GM18867 (cell line): ENCODE measurements around the gene LRRC8D.

ENCODE experiments used
- ATAC-seq: cut with Tn5 transposase; IDR thresholded peaks from one replicate; pipeline ENCODE4 v1.9.1; 2021; ENCODE audit warnings: mild to moderate bottlenecking, moderate library complexity; ENCODE audit not compliant: unreplicated experiment

LRRC8D gene

DNA sequence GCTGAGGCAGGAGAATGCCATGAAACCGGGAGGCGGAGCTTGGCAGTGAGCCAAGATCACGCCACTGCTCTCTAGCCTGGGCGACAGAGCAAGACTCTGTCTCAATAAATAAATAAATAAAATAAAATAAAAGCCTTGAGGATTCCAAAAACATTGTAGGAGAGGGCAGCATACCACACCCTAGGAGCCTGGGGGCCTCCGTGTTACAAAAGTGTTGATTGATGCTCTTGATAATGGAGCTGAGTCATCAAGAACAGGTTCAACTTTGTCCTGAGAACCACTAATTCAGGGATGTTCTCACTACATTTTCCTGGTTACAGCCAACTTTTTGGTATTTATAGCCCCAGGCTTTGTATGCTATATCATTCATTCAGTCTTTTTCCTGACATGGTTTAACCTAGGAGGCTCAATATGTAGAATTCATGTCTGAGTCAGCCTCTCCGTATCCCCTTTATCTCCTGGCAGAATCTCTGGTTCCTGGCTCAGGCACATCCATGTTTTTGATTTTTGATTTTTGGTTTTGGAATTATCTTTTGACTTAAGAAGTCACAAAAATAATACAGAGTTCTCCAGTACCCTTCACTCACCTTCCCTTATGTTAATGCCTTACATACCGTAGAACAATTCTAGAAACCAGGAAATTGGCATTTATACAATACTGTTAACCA is 69.4 kb downstream of the LRRC8D start:
- no peak for ATAC-seq

DNA sequence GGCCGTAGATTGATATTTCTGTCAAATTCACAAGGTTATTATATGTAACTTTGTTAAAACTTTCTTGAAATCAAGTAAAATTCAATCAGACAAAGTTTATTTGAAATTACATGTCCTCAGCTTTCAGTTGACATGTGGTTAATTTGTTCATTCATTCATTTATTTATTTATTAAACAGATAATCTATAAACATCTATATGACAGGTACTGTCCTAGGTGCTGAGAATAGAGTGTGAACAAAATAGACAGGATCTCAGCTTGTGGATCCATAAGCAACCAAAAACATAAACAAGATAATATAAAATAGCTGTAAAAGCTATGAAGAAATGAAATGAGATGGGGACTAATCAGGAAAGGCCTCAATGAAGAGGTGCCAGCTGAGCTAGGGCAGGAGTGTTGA is 72.0 kb downstream of the LRRC8D start:
- no peak for ATAC-seq

DNA sequence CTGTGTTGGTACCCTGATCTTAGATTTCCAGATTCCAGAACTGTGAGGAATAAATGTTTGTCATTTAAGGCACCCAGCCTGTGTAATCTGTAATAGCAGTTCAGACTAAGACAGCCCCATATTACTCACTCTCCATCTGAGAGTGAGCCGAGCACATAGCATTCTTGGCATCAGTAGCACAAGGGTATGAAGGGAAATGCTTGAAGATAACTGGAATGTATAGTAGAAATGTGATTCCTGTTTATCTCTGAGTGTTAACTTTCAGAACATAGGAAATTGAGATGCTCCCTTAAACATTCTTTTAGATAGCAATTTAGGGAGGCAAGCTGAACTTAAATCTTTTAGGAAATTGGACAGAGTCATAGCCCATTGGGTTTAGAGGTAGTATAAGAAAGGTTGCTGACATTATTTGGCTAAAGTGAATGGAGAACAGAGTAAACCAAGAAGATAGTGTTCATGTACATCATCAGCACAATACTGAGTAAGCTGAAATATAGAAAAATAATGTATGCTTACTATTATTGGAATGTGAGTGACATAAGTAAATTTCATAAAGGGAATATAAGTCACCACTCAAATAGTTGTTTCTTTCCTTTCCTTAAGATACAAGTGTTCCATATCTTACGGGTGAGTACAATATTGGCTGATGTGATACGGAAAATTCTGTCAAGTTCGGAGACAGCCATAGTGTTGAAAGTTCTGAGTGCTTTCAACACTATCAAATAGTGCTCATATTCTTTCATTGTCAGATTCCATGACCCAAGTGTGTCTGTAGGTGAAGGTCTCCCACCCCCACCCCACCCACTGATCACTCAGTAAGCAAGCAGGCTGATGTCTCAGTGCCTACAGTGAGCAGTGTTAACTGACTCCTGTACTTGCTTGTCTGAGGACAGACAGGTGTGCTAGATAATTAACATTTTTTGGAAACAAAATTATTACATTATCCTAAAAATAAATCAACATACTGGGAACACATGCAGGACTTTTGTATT is 73.7 kb downstream of the LRRC8D start:
- no peak for ATAC-seq

DNA sequence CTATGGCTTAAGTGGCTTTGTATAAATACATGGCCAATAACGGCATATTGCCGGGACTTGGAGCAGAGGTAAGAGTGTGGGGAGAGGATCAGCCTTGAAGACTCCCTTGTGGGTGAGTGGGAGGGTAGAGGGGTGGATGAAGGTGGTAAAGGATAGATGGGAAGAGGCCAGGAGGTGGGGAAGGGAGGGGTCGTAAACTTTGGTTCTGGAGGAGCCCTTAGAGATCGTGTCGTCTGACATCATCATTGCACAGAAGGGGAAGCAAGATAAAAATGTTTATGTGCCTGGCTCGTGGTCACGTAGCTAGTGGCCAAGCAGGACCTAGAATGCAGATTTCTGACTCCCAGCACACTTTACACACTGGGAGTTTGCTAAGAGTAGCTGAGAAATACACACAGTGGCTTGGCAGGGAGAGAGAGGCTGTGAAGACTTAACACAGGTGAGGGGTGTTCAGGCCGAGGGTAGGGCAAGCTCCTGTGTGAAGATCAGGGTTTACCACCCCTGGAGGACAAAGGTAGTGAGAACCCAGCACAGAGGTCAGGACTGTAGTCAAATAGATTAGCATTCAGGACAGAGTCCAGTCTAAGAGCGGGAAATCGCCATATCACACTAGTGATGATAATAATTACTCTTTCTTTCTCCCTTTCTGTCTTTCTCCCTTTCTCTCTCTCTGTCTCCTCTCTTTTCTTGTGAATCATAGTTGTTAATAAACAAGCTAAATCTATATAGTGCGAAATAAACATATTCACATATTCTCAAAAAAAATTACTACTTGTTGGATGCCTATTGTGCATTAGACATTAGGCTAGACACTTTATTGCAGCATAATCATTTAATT is 75.5 kb downstream of the LRRC8D start:
- ATAC-seq: no peak

DNA sequence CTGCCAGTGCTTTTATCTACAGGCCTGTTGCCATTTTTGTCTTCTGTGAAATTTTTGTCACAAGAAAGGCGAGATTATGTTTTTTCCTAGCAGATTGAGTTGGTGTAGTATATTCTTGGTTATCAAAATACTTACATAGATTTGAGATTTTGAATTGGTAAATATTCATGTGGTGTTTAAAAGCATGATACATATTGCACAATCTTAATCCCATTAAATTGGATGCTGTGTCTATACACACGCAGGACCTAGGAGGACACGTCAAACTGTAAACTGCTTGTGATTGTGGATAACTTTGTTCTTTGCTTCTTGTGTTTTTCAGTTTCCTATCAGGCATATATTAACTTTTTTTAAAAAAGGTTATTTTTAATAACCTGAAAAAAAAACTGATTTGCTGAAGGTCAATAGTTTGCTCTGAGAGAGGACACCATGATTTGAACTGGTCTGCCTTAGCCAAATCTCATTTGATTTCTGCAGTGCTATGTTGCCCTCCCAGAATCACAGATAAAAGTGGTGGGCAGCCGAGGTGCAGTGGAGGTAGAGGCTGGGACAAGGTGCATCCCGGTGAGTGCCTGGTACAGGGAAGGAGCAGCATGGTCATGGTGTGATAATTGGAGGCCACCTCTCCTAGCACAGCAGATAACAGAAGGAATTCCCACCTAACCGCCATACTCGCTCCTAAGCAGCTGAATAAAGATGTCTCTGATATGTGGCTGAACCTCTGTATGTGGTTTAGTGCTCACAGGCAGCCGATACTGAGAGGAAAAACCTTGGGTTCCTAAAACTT is 76.7 kb downstream of the LRRC8D start:
- ATAC-seq: no peak

DNA sequence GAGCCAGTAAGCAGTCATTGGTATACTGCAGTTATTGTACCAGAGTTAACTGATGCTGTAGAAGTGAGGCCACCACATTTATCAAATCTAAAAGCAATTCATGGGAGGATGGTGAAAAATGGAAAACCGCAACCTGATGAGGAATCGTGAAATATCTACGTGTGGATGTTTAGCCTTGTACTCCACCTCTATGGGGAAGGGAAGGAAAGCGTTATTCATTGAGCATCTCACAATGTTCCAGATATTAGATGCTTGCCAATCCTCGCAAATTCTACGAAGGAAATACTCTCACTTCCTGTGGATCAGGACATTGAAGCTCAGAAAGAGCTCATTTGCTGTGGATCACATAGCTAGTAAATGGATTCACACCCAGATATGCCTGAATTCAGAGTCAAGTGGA is 77.3 kb downstream of the LRRC8D start:
- no peak for ATAC-seq

DNA sequence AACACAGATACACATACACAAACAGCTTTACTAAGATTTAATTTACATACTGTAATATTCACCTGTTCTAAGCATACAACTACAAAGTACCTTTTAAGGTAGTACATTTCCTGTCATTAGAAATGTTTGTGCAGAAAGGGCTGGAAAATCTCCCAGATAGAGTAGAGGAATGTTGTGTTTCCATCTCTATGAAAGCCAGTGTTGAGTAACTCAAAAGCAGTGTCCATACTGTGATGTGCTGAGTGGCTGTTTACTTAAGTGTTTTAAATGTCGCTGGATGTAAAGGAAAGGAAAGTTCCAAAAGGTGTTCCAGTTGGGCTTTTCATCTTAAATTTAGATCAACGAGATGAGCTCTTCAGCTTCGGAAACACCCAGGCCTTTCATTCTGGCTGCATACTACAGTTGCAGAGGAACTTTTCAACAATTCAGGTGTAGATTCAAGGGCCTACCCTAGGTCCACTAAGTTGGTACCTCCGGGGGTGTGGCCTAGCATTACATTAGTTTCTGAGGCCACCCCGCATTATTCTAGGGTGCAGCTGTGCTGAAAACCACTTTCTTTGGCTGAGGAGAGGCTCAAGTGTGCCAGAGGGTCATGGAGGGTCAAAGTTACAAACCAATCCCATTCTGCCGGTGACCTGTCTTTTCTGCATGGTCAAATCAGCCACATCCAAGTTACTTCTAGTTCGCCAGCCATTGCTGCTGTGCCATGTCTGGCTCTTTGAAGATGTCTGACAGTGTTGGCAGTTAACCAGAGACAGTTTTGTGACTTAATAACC is 78.1 kb downstream of the LRRC8D start:
- ATAC-seq: no peak

DNA sequence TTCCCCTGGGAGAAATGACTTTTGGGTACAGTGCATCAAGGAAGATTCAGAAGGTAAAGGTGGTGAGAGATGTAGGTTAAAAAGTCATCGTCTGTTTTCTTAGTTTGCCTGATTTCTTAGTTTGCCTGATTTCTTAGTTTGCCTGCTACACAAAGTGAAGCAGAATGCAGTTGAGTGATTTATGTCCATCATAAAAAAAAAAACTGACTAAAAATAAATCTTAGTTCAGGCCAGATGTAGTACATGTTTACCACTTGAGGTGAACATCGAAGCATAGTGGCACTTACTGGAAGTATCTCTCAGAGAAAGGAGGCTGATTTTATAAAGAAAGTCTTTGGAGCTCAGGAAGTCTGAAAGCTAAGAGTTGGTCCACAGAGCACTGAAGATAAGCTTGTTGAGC is 79.5 kb downstream of the LRRC8D start:
- no peak for ATAC-seq

DNA sequence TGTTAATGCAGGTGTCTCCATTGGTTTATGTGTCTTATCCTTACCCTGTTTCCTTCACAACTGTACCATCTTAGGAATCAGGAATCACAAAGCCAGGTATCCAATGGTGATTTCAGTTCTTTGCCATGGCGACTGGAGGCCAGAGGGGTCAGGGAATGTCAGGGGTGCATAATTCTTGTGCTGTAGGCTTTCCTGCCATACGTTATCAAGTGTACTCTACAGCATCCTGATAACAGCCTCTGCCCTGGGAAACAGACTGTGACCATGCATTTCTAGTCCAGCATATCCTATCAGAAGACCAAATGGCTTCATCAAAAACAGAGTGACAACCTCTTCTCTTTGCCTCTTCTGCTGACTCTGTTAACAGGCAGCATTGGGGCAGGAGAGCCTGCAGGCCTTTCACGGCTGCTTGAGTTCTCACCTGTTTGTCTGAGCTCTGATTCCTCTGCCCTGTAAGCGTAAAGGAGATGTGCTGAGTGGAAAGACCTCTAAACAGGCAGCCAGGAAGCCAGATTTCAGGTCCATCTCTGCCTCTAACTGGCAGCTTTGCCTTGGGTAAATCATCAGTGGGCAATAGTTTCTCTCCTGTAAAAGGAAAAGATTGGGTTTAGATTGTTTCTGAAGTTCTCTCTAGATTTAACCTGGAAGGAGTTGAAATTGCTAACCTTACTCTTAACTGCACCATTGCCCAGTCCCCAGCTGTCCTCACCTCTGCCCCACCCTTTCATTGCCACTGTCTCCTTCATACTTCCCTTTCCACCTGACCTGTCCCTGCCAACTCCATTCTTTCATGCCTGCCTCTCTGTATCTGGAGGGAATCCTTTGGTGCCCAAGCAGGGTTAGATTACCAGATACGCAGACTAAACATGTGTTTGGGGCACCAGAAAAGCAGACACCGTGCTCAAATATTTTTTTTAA is 80.2 kb downstream of the LRRC8D start:
- no peak for ATAC-seq

DNA sequence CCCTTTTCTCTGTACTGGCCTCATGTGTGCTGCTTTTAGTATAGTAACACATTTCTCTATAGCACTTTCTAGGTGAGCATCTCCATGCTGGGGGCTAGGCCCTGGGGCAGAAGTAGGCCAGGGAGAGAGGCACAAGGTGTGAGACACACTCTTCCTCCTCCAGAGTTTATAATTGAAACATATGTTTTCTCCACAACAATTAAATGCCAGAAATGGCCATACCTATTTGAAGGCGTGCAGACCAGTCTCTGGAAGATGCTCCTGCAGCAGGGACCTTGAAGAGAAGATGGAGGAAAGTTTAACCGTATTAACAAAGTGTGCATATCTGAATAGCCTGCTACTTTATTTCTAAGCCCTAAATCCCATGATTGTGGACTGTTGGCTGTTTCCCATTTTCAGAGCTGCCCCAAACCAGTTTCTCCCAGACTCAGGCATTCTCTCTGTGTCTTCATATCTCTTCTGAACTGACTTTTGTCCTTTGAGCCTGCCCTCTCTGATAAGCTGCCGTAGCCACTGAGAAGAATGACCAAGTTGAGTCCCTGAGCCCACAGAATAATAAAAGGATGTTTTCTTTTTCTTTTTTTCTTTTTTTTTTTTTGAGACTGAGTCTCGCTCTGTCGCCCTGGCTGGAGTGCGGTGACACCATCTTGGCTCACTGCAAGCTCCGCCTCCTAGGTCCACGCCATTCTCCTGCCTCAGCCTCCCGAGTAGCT is 81.3 kb downstream of the LRRC8D start:
- ATAC-seq: no peak

DNA sequence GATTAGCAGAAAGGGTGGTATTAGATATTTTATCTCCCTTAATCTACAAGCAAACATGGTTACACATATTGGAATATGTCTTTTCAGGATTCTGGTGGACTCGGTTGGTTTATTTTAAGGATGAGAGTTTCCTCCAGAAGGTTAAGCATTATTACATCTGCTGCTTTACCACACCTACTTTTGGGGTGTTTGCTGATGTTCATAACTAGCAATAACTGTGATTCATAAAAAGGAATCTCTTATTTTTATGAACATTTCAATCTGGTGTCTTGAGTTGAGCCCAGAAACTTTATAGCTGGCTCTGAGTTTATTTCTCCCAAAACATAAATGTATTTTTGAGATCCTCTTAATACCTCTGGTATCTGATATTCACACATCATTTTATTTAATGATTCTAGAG is 82.7 kb downstream of the LRRC8D start:
- ATAC-seq: no peak

DNA sequence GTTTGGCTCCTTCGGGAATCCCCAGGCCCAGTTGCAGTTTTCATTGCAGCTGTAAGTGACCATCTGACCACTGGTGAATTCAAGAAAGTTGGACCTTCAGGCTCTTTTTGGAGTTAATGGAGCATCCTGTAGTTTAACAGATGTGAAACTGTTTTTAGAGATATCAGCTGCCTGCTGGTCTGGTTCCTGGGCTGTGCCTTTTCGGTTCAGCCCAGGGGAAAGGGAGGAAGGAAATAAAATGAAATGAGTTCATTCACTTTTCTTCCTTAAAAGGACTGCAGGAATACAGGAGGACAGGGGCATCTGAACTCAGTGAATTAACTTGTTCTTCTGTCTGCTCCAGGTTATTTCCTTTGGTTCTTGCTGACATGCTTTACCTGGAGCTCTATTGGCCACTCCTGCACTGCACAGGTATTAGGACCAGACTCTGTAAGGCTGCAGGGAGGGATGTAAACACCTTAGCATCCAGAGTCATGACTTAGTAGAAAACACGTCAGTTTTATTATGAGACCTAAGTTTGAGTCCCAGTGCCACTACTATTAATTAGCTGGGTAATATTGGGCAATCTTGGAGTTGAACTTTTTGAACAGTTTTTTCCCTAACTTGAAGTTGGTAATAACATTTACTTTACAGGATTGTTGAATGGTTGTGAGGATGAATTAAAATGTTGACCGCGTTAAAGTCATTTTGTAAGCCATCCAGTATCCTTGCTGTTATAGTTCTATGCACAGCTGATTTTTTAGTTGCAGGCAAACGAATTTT is 83.6 kb downstream of the LRRC8D start:
- ATAC-seq: no peak

DNA sequence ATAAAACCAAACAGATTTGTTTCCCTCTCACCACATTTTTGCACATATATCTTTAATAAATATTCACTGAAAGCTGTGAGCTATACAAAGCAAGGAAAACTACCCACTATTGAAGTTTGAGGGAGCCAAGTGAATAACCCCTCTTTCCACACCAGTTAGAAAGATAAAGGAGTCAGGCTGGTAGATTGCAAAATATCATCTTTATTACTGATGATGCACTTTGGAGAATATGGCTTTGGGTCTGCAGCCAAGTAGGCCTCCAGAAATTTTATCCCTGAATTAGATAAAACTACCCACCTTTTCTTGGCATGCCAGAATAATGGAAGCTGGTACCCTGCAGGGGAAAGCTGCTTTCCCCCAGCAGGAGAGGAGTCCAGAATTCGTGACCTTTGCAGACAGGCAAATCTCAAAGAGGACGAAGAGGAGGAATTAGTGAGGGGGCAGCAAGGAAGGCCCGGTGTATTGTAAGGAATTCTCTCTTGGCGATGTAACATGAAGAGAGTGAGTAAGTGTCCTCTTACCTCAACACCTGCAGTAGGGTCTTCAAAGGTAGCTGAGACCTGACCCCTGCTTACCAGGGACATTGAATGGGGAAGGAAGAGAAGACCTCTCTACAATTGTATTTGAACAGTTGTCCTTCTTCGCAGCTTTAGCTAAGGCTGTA is 84.7 kb downstream of the LRRC8D start:
- no peak for ATAC-seq

DNA sequence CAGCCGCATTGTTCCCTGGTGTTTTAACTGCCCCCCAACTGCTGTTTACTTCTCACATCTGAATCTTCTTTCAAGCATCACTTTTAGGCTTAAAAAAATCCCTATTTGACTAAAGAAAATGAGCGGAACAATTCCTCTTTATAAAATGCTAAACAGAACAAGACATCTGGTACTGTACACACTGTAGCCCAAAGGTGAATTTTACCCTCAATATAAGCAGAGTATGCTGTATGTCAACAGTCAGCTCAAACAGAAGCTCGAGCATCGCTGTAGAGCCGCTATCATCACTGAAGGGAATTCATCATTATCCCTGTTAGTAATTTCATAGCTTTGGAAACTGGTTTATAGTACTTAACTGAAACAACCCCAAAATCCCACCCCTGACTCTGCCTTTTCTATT is 85.3 kb downstream of the LRRC8D start:
- ATAC-seq: no peak

DNA sequence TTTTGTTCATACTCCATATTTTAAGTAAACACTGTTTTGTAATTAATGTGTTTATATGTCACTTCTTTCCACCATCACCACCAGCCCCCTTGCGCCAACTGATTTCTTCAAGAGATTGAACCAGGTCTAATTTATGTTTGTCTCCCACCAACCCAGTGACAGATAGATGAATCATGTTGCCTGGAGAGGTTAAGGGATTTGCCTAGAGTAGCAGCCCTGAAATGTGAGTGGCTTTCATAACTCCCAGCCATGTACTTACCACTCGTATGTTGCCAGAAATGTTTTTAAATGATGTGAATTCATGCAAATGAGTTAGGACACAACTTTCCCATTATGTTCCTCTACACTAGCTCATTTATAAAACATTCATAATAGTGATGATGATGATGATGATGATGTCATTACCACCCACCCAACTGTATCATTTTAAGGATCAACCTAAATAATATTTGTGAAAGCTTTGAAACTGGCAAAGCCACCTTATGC is 86.9 kb downstream of the LRRC8D start:
- no peak for ATAC-seq

DNA sequence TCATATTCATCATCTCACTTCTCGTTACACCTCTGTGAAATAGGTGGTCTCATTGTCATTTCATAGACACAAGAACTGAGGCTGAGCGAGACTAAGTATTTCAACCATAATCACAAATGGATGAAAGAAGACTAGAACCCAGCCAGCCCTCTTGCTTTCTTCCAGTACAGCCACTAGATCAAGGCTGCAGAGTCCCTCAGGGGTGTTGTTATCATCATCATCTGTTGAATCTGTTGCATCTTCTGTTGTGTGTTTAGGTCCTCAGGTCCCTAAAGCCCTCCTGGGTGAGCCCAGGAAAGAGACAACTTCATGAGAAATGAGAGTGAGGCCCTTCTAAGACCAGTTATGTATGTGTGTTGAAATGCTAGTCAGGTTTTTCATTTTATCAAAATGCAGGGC is 87.4 kb downstream of the LRRC8D start:
- ATAC-seq: no peak
